Neural cell (in vitro differentiated cells): Measurements from ENCODE around the gene RPL36. TPM values are rescaled to one million over a fixed set of nuclear protein-coding genes. Genes with fewer than 3 reads are reported as not detected.

Experiments
- H2AFZ ChIP-seq: fragments of 200-600, 300-800 bp; sonication (generic), shearing (Covaris generic); 2 replicates; pipeline ENCODE4 v1.6.0; 2014; ENCODE audit warnings: low read depth, mild to moderate bottlenecking, antibody characterized with exemption, low read length, moderate library complexity
- H3F3A ChIP-seq: fragments of 200-600 bp; shearing (Covaris generic); 2 replicates; pipeline ENCODE4 v1.6.1; 2016; ENCODE audit warnings: mild to moderate bottlenecking, moderate library complexity, mixed read lengths, antibody characterized with exemption, low read length; ENCODE audit not compliant: insufficient read depth, poor library complexity, severe bottlenecking
- H3K27ac ChIP-seq: fragments of 200-600, 300-800 bp; sonication (generic), shearing (Covaris generic); 2 replicates; pipeline ENCODE4 v1.5.1; 2014; ENCODE audit warnings: mild to moderate bottlenecking, low read length, moderate library complexity
- H3K27me3 ChIP-seq: fragments of 300-800, 200-600 bp; sonication (generic), shearing (Covaris generic); 2 replicates; pipeline ENCODE4 v1.6.0; 2014; ENCODE audit warnings: mild to moderate bottlenecking, low read depth, low read length, moderate library complexity; ENCODE audit not compliant: insufficient read depth
- H3K36me3 ChIP-seq: fragments of 300-800, 200-600 bp; sonication (generic), shearing (Covaris generic); 2 replicates; pipeline ENCODE4 v1.5.1; 2014; ENCODE audit warnings: mild to moderate bottlenecking, antibody characterized with exemption, low read length, moderate library complexity; ENCODE audit not compliant: insufficient read depth
- H3K4me2 ChIP-seq: fragments of 300-800, 200-600 bp; sonication (generic), shearing (Covaris generic); 2 replicates; pipeline ENCODE4 v1.6.0; 2014; ENCODE audit warnings: mild to moderate bottlenecking, low read length
- H3K4me3 ChIP-seq: fragments of 300-800, 200-600 bp; sonication (generic), shearing (Covaris generic); 2 replicates; pipeline ENCODE4 v1.5.1; 2014; ENCODE audit warnings: mild to moderate bottlenecking, low read length, moderate library complexity
- H3K79me2 ChIP-seq: fragments of 200-600 bp; shearing (Covaris generic); replicated peaks from 2 replicates; pipeline ENCODE4 v1.6.0; 2014; ENCODE audit warnings: mild to moderate bottlenecking, low read length, moderate library complexity; ENCODE audit not compliant: insufficient read depth
- H3K9ac ChIP-seq: fragments of 300-800, 200-600 bp; sonication (generic), shearing (Covaris generic); 2 replicates; pipeline ENCODE4 v1.6.1; 2016; ENCODE audit warnings: mild to moderate bottlenecking, low read length, mixed read lengths
- H3K9me2 ChIP-seq: fragments of 200-600 bp; shearing (Covaris generic); 2 replicates; pipeline ENCODE4 v1.6.1; 2016; ENCODE audit warnings: mild to moderate bottlenecking, low read length, mixed read lengths; ENCODE audit not compliant: insufficient read depth
- H3K9me3 ChIP-seq: fragments of 200-600, 300-800 bp; sonication (generic), shearing (Covaris generic); 2 replicates; pipeline ENCODE4 v1.6.1; 2016; ENCODE audit warnings: mild to moderate bottlenecking, mixed run types, low read length, moderate library complexity, mixed read lengths
- H4K20me1 ChIP-seq: fragments of 200-600 bp; shearing (Covaris generic); 2 replicates; pipeline ENCODE4 v1.6.1; 2016; ENCODE audit warnings: mild to moderate bottlenecking, mixed run types; ENCODE audit not compliant: insufficient read depth
- CTCF ChIP-seq: fragments of 450-650 bp; IDR thresholded peaks from 2 replicates; pipeline ENCODE4 v1.5.1; 2014; ENCODE audit warnings: antibody characterized with exemption, mild to moderate bottlenecking, moderate library complexity; ENCODE audit not compliant: poor library complexity, severe bottlenecking
- EZH2 ChIP-seq: fragments of 200-600, 300-800 bp; shearing (Covaris generic), sonication (generic); IDR thresholded peaks from 2 replicates; pipeline ENCODE4 v1.6.1; 2014; ENCODE audit warnings: antibody characterized with exemption, low read length, borderline replicate concordance, mild to moderate bottlenecking; ENCODE audit not compliant: insufficient read depth, poor library complexity, severe bottlenecking
- MXI1 ChIP-seq: fragments of 450-650 bp; conservative IDR thresholded peaks from 2 replicates; pipeline ENCODE4 v1.6.1; 2014; ENCODE audit warnings: antibody characterized with exemption, mild to moderate bottlenecking; ENCODE audit not compliant: poor library complexity, severe bottlenecking
- POLR2AphosphoS5 ChIP-seq: IDR thresholded peaks from 2 replicates; pipeline ENCODE4 v1.6.1; 2012
- RAD21 ChIP-seq: fragments of 450-650 bp; conservative IDR thresholded peaks from 2 replicates; pipeline ENCODE4 v1.6.1; 2014; ENCODE audit warnings: antibody characterized with exemption, mild to moderate bottlenecking, moderate library complexity
- REST ChIP-seq: IDR thresholded peaks from 2 replicates; pipeline ENCODE4 v1.6.1; 2012; ENCODE audit warnings: borderline replicate concordance
- SMC3 ChIP-seq: fragments of 450-650 bp; conservative IDR thresholded peaks from 2 replicates; pipeline ENCODE4 v1.6.1; 2014; ENCODE audit warnings: antibody characterized with exemption, mild to moderate bottlenecking, moderate library complexity; ENCODE audit not compliant: poor library complexity
- TAF1 ChIP-seq: IDR thresholded peaks from 2 replicates; pipeline ENCODE4 v1.6.1; 2012; ENCODE audit warnings: low read depth
- polyA plus RNA-seq: library from polyadenylated mRNA; depleted of rRNA; stranded (reverse); fragments of >200 nt; gene quantifications from 2 replicates; pipeline ENCODE4 v1.2.3, GENCODE V29; 2014

RPL36 gene
- polyA plus RNA-seq, 1 donor from 2014 or later = 358 TPM

- no peaks in the 10 kb centered on the region for H3K9me2 ChIP-seq
- H3K27ac ChIP-seq = no peak overlapping the region
- no peaks in the 10 kb centered on the region for H3K36me3 ChIP-seq
- H4K20me1 ChIP-seq = no peaks in the 10 kb centered on the region
- no peak overlapping the region for H3K4me3 ChIP-seq
- H3K27me3 ChIP-seq = no peaks in the 10 kb centered on the region
- no peak overlapping the region for H3K9ac ChIP-seq
- H3K79me2 ChIP-seq = no peaks in the 10 kb centered on the region
- no peak overlapping the region for H2AFZ ChIP-seq
- no peak for TF ChIP-seq SMC3
- no peak for TF ChIP-seq CTCF
- TF ChIP-seq REST = no peak
- TF ChIP-seq EZH2 = no peak
- no peak for TF ChIP-seq RAD21
- TF ChIP-seq MXI1 = no peak
- no peak for TF ChIP-seq TAF1
- no peak for TF ChIP-seq POLR2AphosphoS5
- H3F3A ChIP-seq = no peaks in the 10 kb centered on the region
- H3K4me2 ChIP-seq = no peak overlapping the region
- H3K9me3 ChIP-seq = no peaks in the 10 kb centered on the region
These were observed 17.8 kb downstream of the RPL36 start for GRCh38 chr19:5707576-5708575.

- H3K27ac ChIP-seq = no peak overlapping the region
- H3K79me2 ChIP-seq = no peaks in the 10 kb centered on the region
- H3K4me2 ChIP-seq = no peak overlapping the region
- no peaks in the 10 kb centered on the region for H3K9me2 ChIP-seq
- no peak for TF ChIP-seq EZH2
- no peak for TF ChIP-seq RAD21
- no peak for TF ChIP-seq CTCF
- no peak for TF ChIP-seq TAF1
- no peaks in the 10 kb centered on the region for H3K36me3 ChIP-seq
- no peak overlapping the region for H3K4me3 ChIP-seq
- H3K27me3 ChIP-seq = no peaks in the 10 kb centered on the region
- no peaks in the 10 kb centered on the region for H3F3A ChIP-seq
- no peak overlapping the region for H3K9ac ChIP-seq
- no peak overlapping the region for H2AFZ ChIP-seq
- no peaks in the 10 kb centered on the region for H3K9me3 ChIP-seq
- no peaks in the 10 kb centered on the region for H4K20me1 ChIP-seq
These were observed 20.9 kb downstream of the RPL36 start for GRCh38 chr19:5711025-5711424.
